CD4-positive, alpha-beta T cell treated with Interleukin-4 for 1 hour (primary cell): ENCODE measurements around the gene THG1L.

Experiments used
- DNase-seq, 2 donors: peaks; one replicate each; pipeline ENCODE4 v3.0.0-alpha.2; 2020 to 2022

The THG1L gene

DNA sequence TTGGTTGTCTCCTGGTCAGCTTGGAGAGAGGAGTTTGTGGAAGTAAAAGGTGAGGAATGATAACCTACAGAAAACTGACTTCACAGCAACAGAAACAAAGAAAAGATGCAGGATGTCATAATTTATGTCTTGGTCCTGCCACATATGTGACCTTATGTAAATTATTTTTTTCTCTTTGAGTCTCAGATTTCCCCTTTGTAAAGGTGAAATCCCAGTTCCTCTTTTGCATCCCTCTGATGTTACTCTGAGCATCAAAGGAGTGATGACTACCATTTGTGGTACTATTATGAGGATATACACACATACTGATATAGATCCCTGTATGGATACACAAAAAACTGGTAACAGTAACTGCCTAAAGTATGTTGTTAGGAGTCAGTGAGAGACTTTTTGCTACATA lies 1.4 kb upstream of the THG1L start:
- DNase-seq, result no peak

DNA sequence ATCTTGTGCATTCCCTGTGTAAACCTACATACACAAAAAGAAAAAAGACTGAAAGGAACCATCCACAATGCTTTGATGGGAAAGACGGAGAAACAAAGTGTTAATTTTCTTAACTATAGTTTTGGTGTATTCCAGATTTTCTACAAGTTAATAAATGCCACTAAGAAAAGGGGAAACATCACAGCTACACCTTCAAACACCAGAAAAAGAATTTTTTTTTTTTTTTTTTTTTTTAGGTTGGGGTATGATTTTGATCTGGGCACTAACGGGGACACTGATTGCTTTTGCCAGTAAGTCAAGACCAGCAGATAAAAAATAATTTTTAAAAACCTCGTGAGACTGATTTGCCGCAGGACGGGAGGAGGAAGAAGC lies 334 bp upstream of the THG1L start:
- DNase-seq, result no peak

DNA sequence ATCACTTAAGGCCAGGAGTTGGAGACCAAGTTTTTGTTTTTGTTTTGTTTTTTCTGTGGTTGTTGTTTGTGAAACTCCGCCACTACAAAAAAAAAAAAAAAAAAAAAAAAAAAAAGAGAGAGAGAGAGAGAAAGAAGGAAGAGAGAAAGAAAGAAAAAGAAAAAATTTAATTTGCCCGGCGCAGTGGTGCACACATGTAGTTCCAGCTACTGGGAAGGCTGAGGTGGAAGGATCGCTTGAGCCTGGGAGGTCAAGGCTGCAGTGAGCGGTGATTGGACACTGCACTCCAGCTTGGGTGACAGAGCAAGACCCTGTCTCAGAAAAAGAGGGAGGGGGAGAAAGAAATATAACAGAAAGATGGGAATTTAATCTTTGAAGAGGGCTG lies 902 bp downstream of the THG1L start:
- no peak for DNase-seq

DNA sequence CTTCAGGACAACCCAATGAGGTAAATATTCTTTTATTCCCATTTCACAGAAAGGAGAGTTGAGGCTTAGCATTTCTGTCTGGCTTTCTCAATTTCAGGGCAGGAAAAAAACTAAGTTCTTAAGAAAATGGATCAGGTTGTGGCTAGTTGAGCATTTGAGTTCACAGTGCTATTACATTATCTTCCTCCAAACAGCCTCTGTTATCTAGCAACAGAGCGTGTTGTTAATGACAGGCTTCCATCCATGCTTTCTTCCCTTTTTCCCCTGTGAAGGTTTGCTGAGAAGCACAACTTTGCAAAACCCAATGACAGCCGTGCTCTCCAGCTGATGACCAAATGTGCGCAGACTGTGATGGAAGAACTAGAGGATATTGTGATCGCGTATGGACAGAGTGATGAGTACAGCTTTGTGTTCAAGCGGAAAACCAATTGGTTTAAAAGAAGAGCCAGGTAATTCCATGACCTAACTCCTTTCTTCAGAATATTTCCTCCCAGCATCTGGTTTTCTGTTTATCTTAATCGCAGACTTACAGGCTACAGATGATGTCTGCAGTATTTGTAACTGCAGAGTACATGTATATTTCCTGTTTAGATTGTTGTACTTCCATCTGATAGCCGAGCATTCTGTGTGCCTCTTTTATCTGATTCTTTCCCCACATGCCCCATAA lies 1.5 kb downstream of the THG1L start:
- DNase-seq, result no peak

DNA sequence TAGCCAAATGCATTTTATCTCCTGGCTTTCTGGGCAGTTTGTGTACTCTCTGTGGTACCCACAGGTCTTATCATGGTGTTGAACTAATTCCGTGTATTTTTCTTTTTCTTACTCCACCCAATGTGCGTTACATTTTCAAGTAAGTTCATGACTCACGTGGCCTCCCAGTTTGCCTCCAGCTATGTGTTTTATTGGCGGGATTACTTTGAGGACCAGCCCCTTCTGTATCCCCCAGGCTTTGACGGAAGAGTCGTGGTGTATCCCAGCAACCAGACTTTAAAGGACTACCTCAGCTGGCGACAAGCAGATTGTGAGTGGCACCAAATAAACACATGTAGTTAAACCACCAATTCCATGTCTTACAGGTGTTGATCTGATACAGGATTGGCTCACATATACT lies 3.2 kb downstream of the THG1L start:
- no peak for DNase-seq

DNA sequence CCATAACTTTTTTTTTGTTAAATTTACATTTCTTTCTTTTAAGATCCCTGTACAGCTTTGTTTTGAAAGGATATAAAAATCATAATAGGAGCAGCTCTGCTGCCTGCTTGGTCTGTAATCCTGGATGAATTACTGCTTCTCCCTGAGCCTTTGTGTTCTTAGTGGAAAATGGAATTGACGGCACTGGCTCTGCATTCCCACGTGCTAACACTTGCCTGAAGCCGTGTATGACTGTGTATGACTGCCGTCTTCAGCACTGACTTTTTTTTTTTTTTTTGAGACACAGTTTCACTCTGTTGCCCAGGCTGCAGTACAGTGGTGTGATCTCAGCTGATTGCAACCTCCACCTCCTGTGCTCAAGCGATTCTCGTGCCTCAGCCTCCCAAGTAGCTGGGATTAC lies 4.8 kb downstream of the THG1L start:
- no peak for DNase-seq

DNA sequence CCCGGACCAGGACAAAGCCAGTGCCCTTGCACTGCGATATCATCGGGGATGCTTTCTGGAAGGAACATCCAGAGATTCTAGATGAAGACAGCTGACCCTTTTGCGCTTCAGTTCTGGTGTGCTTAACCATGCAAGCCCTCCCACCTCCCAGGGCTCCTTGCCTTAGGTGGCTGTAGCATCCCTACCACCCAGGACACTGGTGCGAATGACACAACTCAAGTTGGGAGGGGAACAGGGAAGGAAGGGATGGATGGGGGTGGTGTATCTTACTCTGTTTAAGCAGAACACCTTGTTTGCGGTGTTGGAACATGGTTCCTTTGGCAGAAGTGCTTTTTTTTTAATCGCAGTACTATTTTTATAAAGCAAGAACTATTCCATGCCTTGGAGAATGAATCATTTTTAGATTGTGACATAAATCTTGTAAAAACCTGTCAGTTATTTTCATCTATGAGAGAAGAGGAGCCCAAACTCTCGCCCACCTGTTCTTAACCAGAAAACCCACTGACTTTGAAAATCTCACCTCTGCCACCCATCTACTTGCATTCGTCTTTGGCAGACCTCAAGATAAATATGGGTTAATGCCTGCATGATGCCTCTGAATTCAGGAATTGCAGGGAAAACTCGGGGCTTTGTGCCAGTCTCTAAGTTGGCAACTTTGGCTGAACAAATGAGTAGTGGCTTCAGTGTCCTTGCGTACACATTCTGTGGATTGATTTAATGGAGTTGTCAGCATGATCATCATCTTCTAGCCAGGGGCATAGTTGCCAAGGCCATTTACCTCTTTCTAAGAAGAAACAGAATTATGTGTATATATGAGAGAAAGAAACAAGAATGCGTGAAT lies 8.4 kb downstream of the THG1L start:
- DNase-seq, result no peak

DNA sequence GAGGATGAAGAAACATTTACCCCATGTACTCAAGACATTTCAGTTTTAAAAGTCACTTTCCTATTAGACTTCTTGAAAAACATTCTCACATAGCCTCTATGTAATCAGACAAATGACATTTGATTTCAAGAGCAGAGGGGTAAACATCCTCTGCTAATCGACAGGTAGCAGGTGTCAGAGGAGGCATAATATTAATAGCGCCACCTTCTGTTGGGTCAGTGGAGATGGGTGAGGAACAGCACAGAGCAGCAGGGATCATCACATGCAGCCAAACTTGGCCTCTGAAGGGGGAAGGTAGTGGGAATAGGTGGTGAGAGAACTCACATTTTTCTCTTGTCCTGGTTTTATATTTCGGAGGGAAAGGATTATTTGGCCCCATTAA lies 9.0 kb downstream of the THG1L start:
- peak; percentile 17 to 59 for DNase-seq

DNA sequence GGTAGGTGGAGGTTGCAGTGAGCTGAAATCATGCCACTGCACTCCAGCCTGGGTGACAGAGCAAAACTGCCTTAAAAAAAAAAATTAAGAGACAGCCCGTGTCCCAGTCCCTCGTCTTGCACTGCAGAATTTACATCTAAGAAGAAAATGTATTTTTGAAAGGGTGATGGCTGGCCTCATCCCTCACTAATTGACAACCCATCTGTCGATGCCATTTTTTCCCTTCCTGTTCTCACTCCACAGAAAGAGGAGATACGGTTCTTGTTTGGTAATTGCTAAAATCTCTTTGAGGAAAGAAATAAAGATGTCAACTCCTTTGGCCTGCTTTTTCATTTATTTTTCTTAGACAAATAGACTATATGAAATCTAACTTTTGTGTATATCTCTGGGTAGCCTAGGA lies 9.9 kb downstream of the THG1L start:
- DNase-seq, result no peak

DNA sequence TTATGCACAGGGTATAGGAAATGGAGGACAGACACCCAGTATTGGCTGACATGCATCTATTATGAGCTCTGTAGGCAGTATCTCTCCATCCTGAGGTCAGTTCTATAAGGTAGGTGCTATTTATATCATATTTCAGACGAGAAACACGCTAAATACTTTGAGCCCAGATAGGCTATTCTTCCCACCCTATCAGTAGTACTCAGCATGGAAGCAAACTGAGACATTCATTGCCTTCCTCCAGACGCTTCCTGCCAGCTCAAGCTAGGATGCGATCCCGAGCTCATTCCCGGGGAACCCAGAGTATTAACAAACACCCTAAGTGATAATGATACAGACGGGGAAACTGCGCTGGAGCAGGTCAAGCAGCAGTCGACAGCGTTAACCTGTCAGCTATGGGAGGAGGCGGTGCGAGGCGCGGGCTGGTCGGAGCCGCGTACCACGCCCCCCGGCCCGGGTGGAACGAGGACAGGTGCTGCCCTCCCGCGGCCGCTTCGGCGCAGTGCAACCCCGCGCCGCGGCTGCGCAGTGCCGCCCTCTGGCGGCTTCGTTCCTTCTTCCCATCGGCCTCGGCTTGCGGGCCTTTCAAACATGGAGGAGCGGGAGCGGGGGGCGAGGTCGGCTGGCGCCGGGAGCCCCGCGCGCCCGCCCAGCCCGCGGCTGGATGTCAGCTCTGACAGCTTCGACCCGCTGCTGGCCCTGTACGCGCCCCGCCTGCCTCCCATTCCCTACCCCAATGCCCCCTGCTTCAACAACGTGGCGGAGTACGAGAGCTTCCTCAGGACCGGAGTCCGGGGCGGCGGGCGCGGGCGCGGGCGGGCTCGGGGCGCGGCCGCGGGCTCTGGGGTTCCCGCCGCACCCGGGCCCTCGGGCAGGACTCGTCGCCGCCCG lies 12.2 kb downstream of the THG1L start, which contains the start of gene LSM11:
Gene LSM11 (plus strand): TSS at position 550 of the 888 bp plus-strand sequence. CDS start 39 bp downstream, at position 589.
- DNase-seq, result peak; percentile 90 to 92

DNA sequence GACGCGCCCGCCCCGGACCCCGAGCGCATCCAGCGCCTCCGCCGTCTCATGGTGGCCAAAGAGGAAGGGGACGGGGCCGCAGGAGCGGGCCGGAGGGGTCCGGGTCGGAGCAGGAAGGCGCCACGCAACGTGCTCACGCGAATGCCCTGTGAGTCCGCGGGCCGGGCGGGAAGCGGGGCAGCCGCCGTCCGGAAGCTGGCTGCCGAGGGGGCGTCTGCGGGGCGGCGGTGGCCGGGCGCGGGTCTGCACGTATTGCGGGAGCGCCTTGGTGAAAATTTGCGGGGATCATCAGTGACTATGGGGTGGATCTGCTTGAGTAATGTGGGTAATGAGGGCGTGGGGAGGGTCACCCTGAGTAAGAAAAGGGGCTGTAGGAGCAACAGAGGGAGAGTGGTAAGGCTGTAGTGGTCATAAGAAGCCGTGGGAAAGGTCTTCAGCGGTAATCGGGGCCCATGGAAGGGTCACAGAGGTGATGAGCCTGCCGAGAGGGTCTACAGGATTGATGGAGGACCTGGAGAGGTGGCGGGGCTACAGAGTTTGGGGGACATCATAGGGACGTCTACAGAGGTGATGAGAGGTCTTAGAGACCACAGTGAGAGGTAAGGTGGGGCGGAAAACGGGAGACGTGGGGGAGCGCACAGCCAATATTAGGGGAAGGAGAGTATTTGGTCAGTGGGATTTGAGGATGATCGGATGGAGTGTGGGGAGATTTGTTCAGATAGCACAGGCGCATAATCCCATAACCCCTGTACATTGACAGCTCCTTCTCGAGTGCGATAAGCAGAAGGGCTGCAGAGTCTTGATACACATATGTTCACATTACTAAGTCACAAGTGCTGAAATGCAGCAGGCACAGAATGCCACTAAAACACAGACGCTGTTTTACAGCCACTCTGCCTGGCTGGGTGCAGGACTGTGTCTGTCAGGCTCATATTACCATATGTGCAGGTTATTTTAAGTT lies 13.1 kb downstream of the THG1L start:
- DNase-seq, result peak in 1 of 2 donors; percentile 14

DNA sequence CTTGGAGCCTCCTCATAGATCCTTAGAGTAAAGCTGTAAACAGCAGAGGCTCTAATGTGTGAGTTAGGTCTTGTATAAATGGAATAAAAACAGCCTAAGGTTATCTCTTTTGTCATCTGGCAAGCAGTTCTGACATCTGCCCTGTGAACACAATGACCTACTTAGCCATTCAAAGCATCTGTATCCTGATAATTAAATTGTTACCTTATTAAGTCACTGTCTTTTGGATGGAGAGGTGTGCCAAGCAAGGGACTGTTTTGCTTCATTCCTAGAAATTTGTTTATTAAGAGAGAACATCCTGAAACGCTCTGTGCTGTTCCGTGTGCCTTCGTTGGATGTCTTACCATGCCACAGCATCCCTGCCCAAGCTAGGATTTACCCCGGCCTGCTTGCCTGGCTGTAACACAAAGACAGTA lies 13.8 kb downstream of the THG1L start:
- no peak for DNase-seq

DNA sequence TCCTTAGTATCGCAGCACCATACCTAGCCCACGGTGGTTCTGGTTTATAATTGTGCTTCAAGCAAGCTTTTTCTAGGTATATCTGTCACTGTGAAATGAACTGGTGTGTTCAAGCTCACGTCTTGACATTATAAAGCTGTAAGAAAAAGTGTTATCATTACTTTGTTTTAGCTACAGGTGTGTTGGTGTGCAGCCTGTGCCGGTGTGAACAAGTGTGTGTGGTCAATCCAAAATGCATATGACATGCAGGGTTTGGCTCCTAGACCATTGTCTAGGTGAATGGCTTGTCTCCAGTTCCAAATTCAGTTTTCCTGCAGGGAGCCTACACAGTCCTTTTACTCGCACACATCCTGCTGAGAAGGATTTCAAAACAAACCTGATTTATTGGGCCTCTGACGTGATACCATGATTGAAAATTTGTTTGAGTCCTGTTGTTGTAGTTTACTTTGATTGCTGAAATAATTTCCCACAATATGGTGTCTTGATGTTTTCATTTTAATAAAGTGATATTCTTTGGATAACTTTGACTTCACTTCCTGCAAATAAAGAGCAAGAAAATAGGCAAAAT lies 16.0 kb downstream of the THG1L start:
- DNase-seq, result no peak

DNA sequence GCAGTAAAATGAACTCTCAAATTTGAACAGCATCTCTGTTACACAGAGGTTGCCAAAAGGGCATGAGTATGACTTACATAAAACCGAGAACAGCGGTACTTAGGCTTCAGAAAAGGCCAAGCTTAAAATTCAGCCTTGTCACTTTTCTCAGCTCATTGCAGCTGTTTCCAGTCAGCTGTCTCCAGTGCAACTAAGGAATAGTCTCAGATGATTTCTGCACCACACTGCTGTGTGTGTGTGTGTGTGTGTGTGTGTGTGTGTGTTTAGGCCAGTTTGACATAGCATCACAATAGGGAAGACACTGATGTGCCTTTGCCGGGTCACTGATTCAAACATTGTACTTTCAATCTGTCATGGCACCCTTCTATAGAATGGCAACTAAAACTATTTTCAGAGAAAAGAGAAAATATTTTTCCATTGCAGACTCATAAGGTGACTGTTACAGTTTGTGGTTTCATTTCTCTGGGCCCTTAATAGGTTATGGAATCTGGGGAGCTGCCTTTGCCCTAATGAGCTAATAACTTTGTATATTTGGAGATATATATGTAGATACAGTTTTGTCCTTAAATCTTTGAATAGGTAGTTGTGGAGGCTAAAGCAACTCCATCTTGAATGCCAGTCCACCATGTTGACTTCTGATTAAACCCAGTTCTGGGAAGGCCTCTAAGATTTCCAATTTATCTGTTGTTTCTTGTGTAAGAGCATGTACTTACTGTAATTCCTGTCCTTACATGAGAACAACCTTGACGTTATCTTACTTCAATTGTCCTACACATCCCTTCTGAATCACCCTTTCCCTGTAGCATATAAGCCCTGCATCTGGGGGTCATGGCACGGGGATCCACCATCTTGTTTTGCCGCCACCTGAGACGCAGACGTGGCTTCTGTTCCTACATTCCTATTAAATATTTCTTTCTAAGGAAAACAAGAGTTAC lies 16.8 kb downstream of the THG1L start:
- no peak for DNase-seq

DNA sequence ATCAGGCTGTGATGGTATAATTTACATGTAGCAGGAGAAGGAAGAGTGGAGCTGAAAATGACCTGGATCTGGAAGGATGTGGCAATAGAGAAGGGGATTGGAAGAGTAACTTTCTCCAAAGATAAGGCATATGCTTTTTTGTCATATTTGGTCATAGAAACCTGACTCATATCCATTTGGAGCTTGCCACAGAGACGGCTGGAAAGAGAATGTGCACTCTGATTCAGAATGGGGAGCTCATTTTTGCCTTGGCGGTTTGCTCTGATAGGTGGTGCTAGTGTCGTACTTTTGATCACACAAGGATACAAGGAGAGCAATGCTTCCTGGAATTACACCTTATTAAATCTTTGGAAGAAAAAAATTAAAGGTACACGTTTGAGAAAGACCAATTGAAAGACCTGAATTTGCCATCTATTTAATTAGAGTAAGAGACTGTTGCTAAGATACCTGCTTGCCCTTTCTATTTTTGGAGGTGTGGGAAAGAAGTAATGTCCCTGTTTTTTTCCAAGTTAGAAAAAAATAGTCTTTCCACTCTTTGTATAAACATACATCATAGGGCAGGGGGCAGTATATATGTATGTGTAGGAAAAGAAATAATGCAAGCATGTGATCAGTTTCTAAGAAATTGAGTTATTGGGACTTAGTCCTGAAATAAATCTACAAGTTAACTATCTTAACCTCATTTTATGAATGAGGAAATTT lies 17.7 kb downstream of the THG1L start:
- no peak for DNase-seq

DNA sequence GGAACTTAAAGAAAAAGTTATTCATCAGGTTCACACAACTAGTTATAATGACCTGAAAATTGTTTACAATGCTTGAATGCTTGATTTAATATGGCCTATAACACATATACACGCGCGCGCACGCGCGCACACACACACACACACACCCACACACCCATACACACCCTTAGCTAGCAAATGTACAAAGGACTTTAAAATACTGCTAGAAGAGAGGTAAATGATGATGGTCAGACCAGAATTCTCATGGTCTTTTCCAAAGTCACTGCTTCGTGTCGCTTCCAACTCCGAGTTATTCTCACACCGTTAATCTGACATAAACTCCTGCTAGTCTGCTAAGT lies 18.2 kb downstream of the THG1L start:
- DNase-seq, result no peak

DNA sequence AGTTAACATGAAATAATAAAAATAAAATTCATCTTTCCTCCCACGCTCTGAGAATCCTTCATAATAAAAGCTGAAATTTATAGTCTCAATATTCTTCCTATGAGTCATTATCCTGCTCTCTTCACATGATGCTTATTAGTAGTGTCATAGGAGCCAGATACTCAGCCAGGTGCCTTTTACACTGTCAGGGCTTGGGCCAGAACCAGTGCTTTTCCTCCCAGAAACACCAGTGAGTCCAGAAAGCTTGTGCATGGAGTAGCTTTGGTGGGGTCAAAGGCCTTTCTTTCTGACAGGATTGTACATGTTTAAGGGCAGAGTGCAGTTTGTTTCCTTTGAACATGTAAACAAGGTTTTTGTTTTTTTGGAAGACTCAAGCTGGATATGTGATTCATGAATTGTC lies 19.1 kb downstream of the THG1L start:
- no peak for DNase-seq

DNA sequence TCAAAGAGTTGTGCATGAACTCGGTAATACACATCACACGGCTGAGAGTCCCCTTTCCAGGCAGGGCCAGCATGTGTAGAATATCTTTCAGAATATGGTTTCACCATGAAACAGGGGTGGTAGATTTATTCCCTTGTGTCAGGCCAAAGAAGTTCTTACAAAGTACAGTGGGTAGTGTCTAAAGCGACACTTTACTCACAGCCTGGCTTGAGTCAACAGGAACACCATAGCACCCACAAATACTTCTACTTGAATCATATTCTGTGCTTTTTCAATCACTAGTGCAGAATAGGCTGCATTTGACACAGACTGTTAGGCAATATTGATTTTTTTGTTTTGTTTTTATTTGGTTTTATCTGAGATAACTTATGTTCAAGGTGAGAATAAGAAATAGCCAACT lies 24.9 kb downstream of the THG1L start:
- DNase-seq, result no peak

DNA sequence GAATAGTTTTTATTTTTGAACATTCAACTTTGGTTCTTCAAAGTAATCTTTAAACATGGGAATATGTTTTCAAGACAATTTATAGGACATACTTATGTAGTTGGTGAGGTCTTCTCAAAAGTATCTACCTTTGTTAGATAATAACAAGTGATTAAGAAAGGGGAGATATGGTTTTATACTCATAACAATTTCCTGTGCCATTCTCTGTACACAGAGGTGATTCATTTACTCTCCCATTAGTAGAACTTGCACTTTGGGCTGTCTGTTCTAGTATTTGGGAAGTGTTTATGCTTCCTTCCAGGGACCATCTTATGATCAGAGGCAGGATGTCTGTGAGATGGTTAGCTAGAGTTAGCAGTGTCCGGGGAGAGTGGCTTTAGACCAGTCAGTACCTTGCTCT lies 27.5 kb downstream of the THG1L start:
- DNase-seq, result no peak
